KMS-11 (cell line): ENCODE measurements around the gene COL25A1.
"Not testable (repeated sequence)": the region's sequence is repeated elsewhere in the genome, so short reads cannot be mapped to it uniquely, and the experiment has no call there.

Experiments
- H2AFZ ChIP-seq: fragments of 200-600 bp; sonication (generic); 2 replicates; pipeline ENCODE4 v1.6.1; 2016; ENCODE audit warnings: antibody characterized with exemption, mixed run types, low read depth
- H3K27ac ChIP-seq: fragments of 200-600 bp; sonication (generic); 2 replicates; pipeline ENCODE4 v1.6.1; 2016; ENCODE audit warnings: mild to moderate bottlenecking, mixed run types
- H3K27me3 ChIP-seq: fragments of 200-600 bp; sonication (generic); 2 replicates; pipeline ENCODE4 v1.6.1; 2017; ENCODE audit warnings: mild to moderate bottlenecking, low read depth, mixed run types, moderate library complexity; ENCODE audit not compliant: insufficient read depth
- H3K36me3 ChIP-seq: fragments of 200-600 bp; sonication (generic); 2 replicates; pipeline ENCODE4 v1.6.1; 2017; ENCODE audit warnings: mild to moderate bottlenecking, mixed run types; ENCODE audit not compliant: insufficient read depth
- H3K4me1 ChIP-seq: fragments of 200-600 bp; sonication (generic); 2 replicates; pipeline ENCODE4 v1.6.1; 2016; ENCODE audit warnings: mild to moderate bottlenecking, low read depth, mixed run types; ENCODE audit not compliant: poor library complexity, severe bottlenecking
- H3K4me2 ChIP-seq: fragments of 200-600 bp; sonication (generic); 2 replicates; pipeline ENCODE4 v1.7.0; 2016; ENCODE audit warnings: mild to moderate bottlenecking, mixed run types
- H3K4me3 ChIP-seq: fragments of 200-600 bp; sonication (generic); IDR thresholded peaks from 2 replicates; pipeline ENCODE4 v1.6.1; 2017; ENCODE audit warnings: low read depth, low read length, mixed read lengths; ENCODE audit not compliant: insufficient read depth
- H3K79me2 ChIP-seq: fragments of 200-600 bp; sonication (generic); 2 replicates; pipeline ENCODE4 v1.6.1; 2016; ENCODE audit warnings: low read depth, mixed run types; ENCODE audit not compliant: insufficient read depth
- H3K9ac ChIP-seq: fragments of 200-600 bp; sonication (generic); 2 replicates; pipeline ENCODE4 v1.6.1; 2016; ENCODE audit warnings: mild to moderate bottlenecking, mixed run types
- H4K20me1 ChIP-seq: fragments of 200-600 bp; sonication (generic); 2 replicates; pipeline ENCODE4 v1.6.1; 2016; ENCODE audit warnings: mild to moderate bottlenecking, mixed run types; ENCODE audit not compliant: insufficient read depth
- CTCF ChIP-seq: fragments of 200-600 bp; sonication (generic); conservative IDR thresholded peaks from 2 replicates; pipeline ENCODE4 v1.6.1; 2017; ENCODE audit warnings: low read depth, mild to moderate bottlenecking, antibody characterized with exemption, low read length, moderate library complexity, mixed read lengths

The COL25A1 gene

GRCh38 chr4:108991551-108992328, 310.7 kb downstream of the COL25A1 start:
- H3K4me2 ChIP-seq, result no peak overlapping the region
- no peak overlapping the region for H3K9ac ChIP-seq
- no peak overlapping the region for H2AFZ ChIP-seq
- H3K79me2 ChIP-seq, result no peaks in the 10 kb centered on the region
- no peak for TF ChIP-seq CTCF
- no peaks in the 10 kb centered on the region for H3K27me3 ChIP-seq
- H3K36me3 ChIP-seq, result no peaks in the 10 kb centered on the region
- H4K20me1 ChIP-seq, result no peaks in the 10 kb centered on the region
- no peak overlapping the region for H3K4me3 ChIP-seq
- peaks cover 7% of the 10 kb centered on the region for H3K4me1 ChIP-seq
- no peak overlapping the region for H3K27ac ChIP-seq

GRCh38 chr4:108988464-108989195, 313.8 kb downstream of the COL25A1 start:
- Histone ChIP-seq H3K9ac (no peak overlapping the region), H3K4me1 (peaks cover 7% of the 10 kb centered on the region), H3K4me3 (no peak overlapping the region), H3K36me3 (no peaks in the 10 kb centered on the region), H3K4me2 (no peak overlapping the region), H3K27me3 (no peaks in the 10 kb centered on the region), H3K79me2 (no peaks in the 10 kb centered on the region), H3K27ac (no peak overlapping the region), H4K20me1 (no peaks in the 10 kb centered on the region), H2AFZ (no peak overlapping the region)
- TF ChIP-seq CTCF, result no peak

DNA sequence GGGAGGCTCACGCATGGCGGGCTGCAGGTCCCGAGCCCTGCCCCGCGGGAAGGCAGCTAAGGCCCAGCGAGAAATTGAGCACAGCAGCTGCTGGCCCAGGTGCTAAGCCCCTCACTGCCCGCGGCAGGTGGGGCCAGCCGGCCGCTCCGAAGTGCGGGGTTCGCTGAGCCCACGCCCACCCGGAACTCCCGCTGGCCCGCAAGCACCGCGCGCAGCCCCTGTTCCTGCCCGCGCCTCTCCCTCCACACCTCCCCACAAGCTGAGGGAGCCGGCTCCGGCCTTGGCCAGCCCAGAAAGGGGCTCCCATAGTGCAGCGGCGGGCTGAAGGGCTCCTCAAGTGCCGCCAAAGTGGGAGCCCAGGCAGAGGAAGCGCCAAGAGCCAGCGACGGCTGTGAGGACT, 318.0 kb downstream of the COL25A1 start:
- H3K4me1 ChIP-seq, H3K27ac ChIP-seq, H4K20me1 ChIP-seq, H3K36me3 ChIP-seq, H3K79me2 ChIP-seq, H3K4me2 ChIP-seq, H3K4me3 ChIP-seq, H2AFZ ChIP-seq, H3K27me3 ChIP-seq, H3K9ac ChIP-seq: not testable (repeated sequence)

DNA sequence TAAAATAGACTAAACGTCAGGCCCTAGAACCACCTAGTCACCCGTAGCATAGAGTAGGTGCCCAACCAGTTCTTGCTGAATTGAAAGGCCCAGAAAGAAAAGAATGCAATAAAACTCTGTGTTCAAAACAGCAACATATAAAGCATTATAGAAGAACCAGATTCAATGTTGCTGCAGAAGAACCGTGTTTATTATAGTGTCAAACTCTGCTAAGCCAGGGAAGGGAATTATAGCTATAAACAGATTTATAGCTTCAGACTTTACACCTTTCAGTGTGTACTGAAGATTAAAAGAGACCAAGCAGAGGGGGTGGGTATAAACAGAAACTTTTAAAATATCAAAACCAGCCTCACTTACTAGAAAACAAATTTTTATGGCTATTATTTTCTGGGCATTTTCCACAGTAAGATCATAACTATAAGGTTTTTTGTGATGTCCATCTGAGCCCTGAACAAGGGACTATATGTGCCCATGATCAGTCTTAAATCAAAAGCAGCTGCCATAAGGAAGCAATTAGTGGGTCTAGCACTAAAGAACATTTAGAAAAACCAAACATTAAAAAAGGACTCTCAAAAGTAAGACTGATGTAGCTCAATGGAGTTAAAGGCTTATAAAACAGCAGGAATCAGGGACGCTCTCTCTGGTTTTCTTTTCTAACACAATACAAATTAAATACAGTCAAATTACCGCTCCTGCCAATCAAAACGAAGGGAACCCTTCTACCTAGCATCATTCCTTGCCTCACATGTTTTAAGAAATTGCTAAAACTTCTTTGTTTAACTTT, 319.9 kb downstream of the COL25A1 start:
- Histone ChIP-seq H3K27ac (no peak overlapping the region), H3K4me2 (no peak overlapping the region), H3K36me3 (no peaks in the 10 kb centered on the region), H3K4me3 (no peak overlapping the region), H3K4me1 (no peaks in the 10 kb centered on the region), H3K79me2 (no peaks in the 10 kb centered on the region), H4K20me1 (no peaks in the 10 kb centered on the region), H3K9ac (no peak overlapping the region), H2AFZ (no peak overlapping the region), H3K27me3 (no peaks in the 10 kb centered on the region)
- TF ChIP-seq CTCF, result no peak
